Endothelial cell of umbilical vein (primary cell): ENCODE measurements around the gene ASZ1.

Experiments
- EZH2 ChIP-seq: IDR thresholded peaks from 2 replicates; pipeline ENCODE4 v1.6.1; 2012; ENCODE audit warnings: borderline replicate concordance, low read depth, mild to moderate bottlenecking, moderate library complexity, low read length, inconsistent platforms; ENCODE audit not compliant: severe bottlenecking
- MAX ChIP-seq: IDR thresholded peaks from 2 replicates; pipeline ENCODE4 v1.6.1; 2011; ENCODE audit not compliant: insufficient read depth, insufficient read length
- POLR2A ChIP-seq: IDR thresholded peaks from 2 replicates; pipeline ENCODE4 v1.6.1; 2012; ENCODE audit warnings: low read depth, mild to moderate bottlenecking, control low read depth, low read length
- POLR2AphosphoS5 ChIP-seq: IDR thresholded peaks from 2 replicates; pipeline ENCODE4 v1.6.1; 2012; ENCODE audit warnings: low read depth, mild to moderate bottlenecking, control low read depth, low read length, moderate library complexity; ENCODE audit not compliant: insufficient read depth
- TF ChIP-seq, protein P1 (sequence below), 2 donors: IDR thresholded peaks; 1 replicate in 1 of 2; 2 replicates in 1 of 2; pipeline ENCODE4 v1.5.1; 2011; ENCODE audit warnings: low read length in 2 of 2, mild to moderate bottlenecking in 2 of 2, moderate library complexity in 2 of 2, control low read depth in 1 of 2, inconsistent platforms in 1 of 2, low read depth in 1 of 2; ENCODE audit not compliant: insufficient read depth in 1 of 2; ENCODE audit errors: extremely low read depth in 1 of 2

DNA sequence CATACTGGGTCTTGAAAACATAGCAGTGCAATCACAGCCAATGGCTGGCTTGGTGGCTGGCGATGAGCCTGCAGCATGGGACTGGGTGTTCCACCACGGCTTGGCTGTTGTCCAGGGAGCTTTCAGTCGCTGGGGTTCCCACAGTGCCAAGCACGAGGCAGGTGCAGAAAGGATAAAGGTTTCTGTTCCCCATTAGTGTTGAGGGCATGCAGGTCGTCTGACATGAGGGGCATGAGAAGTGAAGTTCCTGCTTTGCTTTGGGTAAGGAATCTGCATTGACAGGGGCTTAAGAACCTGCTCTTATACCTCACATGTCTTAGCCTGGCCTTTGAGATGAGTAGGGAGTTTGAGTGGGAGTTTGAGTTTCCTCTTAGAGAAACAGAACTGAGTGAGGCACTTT, 43.5 kb upstream of the ASZ1 start:
- TF ChIP-seq, protein P1, sequence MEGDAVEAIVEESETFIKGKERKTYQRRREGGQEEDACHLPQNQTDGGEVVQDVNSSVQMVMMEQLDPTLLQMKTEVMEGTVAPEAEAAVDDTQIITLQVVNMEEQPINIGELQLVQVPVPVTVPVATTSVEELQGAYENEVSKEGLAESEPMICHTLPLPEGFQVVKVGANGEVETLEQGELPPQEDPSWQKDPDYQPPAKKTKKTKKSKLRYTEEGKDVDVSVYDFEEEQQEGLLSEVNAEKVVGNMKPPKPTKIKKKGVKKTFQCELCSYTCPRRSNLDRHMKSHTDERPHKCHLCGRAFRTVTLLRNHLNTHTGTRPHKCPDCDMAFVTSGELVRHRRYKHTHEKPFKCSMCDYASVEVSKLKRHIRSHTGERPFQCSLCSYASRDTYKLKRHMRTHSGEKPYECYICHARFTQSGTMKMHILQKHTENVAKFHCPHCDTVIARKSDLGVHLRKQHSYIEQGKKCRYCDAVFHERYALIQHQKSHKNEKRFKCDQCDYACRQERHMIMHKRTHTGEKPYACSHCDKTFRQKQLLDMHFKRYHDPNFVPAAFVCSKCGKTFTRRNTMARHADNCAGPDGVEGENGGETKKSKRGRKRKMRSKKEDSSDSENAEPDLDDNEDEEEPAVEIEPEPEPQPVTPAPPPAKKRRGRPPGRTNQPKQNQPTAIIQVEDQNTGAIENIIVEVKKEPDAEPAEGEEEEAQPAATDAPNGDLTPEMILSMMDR (IDR thresholded peaks at IDR 0.05; ENCODE audit: extremely low read depth in 1 of 2, insufficient read depth in 1 of 2, low read depth in 1 of 2, low read length in 2 of 2): no peak
- TF ChIP-seq POLR2A: no peak
- TF ChIP-seq EZH2: no peak
- no peak for TF ChIP-seq MAX
- no peak for TF ChIP-seq POLR2AphosphoS5
